ENCODE measurements around the gene SOX6. TPM values are rescaled to one million over a fixed set of nuclear protein-coding genes. Genes with fewer than 3 reads are reported as not detected.

Gene SOX6
- total and polyA plus RNA-seq, 4 donors, result under 0.01 to 11.8 (median 4.8) TPM

DNA sequence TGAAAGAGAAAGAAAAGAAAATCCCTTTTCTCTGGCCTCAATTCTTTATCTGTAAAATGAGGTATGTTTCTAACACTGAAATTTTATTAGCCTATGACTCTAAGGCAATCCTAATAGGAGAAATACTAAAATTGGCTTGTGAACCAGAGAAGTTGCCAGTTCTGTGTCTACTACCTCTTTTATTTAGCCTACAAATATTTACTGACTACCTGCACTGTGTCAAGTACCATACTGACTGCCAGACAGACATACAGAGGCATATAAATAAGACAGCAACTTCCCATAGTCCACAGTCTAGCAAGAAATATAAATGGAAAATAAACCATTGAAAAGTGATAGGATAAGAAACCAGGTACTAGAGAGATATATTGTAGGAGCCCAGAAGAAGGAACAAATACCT is 2.4 kb upstream of the SOX6 start:
- intact Hi-C loops (cut with DNase I), result no loop called here
- DNase-seq, result no peak

DNA sequence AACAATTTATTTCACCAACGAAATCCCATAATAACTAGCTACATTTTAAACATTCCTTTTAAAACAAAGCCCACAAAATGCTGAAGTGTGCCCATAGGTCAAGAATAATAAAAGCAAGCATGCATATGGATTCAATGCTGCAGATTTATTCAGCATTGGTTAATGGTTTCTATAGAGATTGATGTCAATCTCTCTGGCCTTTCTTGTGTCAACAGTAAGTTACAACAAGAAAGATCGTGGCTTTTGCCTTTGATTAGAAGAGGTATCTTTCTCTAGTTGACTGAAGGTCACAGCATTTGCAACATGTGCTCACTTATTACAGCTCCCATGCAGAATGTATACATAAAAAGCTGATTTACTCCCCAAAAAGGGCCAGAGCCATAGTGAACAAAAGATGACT is 1.4 kb upstream of the SOX6 start:
- DNase-seq, result no peak
- Histone ChIP-seq H3K4me3 (ENCODE audit: low read length in 2 of 2) (no peak overlapping the region), H3K27ac (ENCODE audit: low read depth in 1 of 2, low read length in 2 of 2) (no peak overlapping the region), H3K4me1 (ENCODE audit: control insufficient read depth in 1 of 2, insufficient read depth in 2 of 2, low read length in 2 of 2) (peaks cover 0 to 7% of the 10 kb centered on the region in 2 donors), H3K9me3 (ENCODE audit: control insufficient read depth, low read length) (no peaks in the 10 kb centered on the region), H3K27me3 (ENCODE audit: control insufficient read depth in 1 of 2, insufficient read depth in 2 of 2, low read length in 1 of 2) (no peaks in the 10 kb centered on the region), H3K36me3 (ENCODE audit: control insufficient read depth in 1 of 2, insufficient read depth in 2 of 2, low read length in 1 of 2) (no peaks in the 10 kb centered on the region)
- 62% methylated on average over 2 of the region's 2 CpGs for WGBS, 2 donors
- intact Hi-C loops (cut with DNase I), result no loop called here
- no peak for ATAC-seq (ENCODE audit: low FRiP score)

More for the DNA sequence above, 2.4 kb upstream of the SOX6 start:
- no peak overlapping the region for H3K27ac ChIP-seq (ENCODE audit: low read depth in 1 of 2, low read length in 2 of 2)
- H3K9me3 ChIP-seq (ENCODE audit: control insufficient read depth, low read length), result no peaks in the 10 kb centered on the region
- H3K4me1 ChIP-seq (ENCODE audit: control insufficient read depth in 1 of 2, insufficient read depth in 2 of 2, low read length in 2 of 2), result peaks cover 0 to 7% of the 10 kb centered on the region in 2 donors
- ATAC-seq (ENCODE audit: low FRiP score), result no peak
- H3K4me3 ChIP-seq (ENCODE audit: low read length in 2 of 2), result no peak overlapping the region
- H3K27me3 ChIP-seq (ENCODE audit: control insufficient read depth in 1 of 2, insufficient read depth in 2 of 2, low read length in 1 of 2), result no peaks in the 10 kb centered on the region
- no peaks in the 10 kb centered on the region for H3K36me3 ChIP-seq (ENCODE audit: control insufficient read depth in 1 of 2, insufficient read depth in 2 of 2, low read length in 1 of 2)

DNA sequence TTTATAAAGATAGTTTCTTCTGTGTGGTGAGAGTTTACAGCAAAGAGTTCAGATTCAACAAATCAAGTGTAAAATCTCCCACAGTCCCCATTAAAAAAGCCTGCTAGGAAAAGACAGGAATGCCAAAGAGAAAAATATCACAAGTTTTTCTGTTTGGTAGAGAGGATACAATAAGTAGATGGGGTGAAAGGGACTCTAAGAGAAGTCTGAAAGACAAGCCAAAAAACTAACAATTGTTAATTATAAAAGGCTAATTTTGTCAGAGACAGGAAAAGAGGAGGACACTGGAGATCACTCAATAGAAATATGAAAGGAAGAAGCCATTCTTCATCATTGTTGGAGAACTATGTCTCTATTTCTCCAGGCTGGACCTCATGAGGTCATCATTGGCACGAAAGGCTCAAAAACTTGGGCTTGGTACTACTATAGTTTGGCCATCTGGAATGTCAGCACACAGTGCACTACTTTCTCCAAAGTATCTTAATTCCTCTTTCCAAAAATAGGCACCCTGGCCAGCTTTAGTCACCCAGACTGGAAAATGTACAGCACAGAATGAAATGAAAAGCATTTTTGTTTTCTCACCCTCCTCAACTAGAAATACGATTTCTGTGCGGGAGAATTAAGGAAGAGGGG is 531 bp upstream of the SOX6 start:
- Histone ChIP-seq H3K4me3 (ENCODE audit: low read length in 2 of 2) (no peak overlapping the region), H3K27ac (ENCODE audit: low read depth in 1 of 2, low read length in 2 of 2) (peak overlapping the region in 1 of 2 donors; percentile 51), H3K27me3 (ENCODE audit: control insufficient read depth in 1 of 2, insufficient read depth in 2 of 2, low read length in 1 of 2) (no peaks in the 10 kb centered on the region), H3K36me3 (ENCODE audit: control insufficient read depth in 1 of 2, insufficient read depth in 2 of 2, low read length in 1 of 2) (no peaks in the 10 kb centered on the region), H3K9me3 (ENCODE audit: control insufficient read depth, low read length) (no peaks in the 10 kb centered on the region), H3K4me1 (ENCODE audit: control insufficient read depth in 1 of 2, insufficient read depth in 2 of 2, low read length in 2 of 2) (peaks cover 0 to 7% of the 10 kb centered on the region in 2 donors)
- DNase-seq, result peak in 1 of 2 donors; percentile 46
- intact Hi-C loops (cut with DNase I), result no loop called here
- WGBS, 2 donors, result 1 to 8% methylated on average over 3 of the region's 3 CpGs
- peak; percentile 73 for ATAC-seq (ENCODE audit: low FRiP score)

DNA sequence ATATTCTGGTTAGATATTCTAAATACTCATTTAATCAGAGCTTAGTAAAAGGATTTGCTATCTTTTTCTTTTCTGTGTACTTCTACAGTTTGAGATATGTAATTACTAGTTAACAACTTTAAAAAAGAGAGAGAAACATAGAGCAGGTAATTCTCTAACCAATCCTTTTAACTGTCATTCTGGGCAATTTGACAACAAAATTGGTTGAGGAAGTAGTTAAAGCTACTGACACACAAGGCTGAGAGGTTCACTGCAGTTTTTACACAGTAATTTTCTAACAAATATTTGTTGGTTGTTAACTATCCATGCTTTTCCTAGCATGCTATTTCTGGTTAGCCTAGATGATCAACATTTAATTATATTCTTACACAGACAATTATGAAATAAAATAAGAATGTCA is 3.6 kb downstream of the SOX6 start:
- Histone ChIP-seq H3K36me3 (ENCODE audit: control insufficient read depth in 1 of 2, insufficient read depth in 2 of 2, low read length in 1 of 2) (no peaks in the 10 kb centered on the region), H3K27ac (ENCODE audit: low read depth in 1 of 2, low read length in 2 of 2) (no peak overlapping the region), H3K9me3 (ENCODE audit: control insufficient read depth, low read length) (no peaks in the 10 kb centered on the region), H3K4me3 (ENCODE audit: low read length in 2 of 2) (no peak overlapping the region), H3K4me1 (ENCODE audit: control insufficient read depth in 1 of 2, insufficient read depth in 2 of 2, low read length in 2 of 2) (peaks cover 0 to 7% of the 10 kb centered on the region in 2 donors), H3K27me3 (ENCODE audit: control insufficient read depth in 1 of 2, insufficient read depth in 2 of 2, low read length in 1 of 2) (no peaks in the 10 kb centered on the region)
- DNase-seq (no peak), ATAC-seq (ENCODE audit: low FRiP score) (no peak)
- intact Hi-C loops (cut with DNase I), result no loop called here

DNA sequence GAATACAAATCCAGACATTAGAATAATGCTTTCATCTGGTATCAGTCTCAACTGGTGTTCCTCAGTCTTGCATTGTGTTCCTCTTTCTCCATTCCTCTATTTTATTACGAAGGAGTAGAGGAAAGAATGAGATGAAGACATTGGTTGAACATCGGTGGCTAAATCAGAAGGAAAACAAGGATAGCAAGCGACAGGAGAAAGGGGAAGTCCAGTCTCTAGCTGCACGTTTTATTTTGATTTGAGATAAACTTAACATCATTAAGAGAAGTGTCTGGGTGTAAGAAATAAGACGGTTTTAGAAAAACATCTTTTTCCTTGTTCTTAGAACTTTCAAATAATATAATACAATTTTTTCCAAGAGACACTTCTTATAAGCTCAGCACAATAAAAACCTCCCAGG is 6.2 kb downstream of the SOX6 start:
- H3K4me1 ChIP-seq (ENCODE audit: control insufficient read depth in 1 of 2, insufficient read depth in 2 of 2, low read length in 2 of 2), result no peaks in the 10 kb centered on the region
- 75 to 80% methylated on average over 5 of the region's 5 CpGs for WGBS, 2 donors
- H3K27ac ChIP-seq (ENCODE audit: low read depth in 1 of 2, low read length in 2 of 2), result no peak overlapping the region
- DNase-seq, result no peak
- H3K27me3 ChIP-seq (ENCODE audit: control insufficient read depth in 1 of 2, insufficient read depth in 2 of 2, low read length in 1 of 2), result no peaks in the 10 kb centered on the region
- no peak overlapping the region for H3K4me3 ChIP-seq (ENCODE audit: low read length in 2 of 2)
- no peaks in the 10 kb centered on the region for H3K9me3 ChIP-seq (ENCODE audit: control insufficient read depth, low read length)
- intact Hi-C loops (cut with DNase I), result no loop called here
- H3K36me3 ChIP-seq (ENCODE audit: control insufficient read depth in 1 of 2, insufficient read depth in 2 of 2, low read length in 1 of 2), result no peaks in the 10 kb centered on the region
- ATAC-seq (ENCODE audit: low FRiP score), result no peak

DNA sequence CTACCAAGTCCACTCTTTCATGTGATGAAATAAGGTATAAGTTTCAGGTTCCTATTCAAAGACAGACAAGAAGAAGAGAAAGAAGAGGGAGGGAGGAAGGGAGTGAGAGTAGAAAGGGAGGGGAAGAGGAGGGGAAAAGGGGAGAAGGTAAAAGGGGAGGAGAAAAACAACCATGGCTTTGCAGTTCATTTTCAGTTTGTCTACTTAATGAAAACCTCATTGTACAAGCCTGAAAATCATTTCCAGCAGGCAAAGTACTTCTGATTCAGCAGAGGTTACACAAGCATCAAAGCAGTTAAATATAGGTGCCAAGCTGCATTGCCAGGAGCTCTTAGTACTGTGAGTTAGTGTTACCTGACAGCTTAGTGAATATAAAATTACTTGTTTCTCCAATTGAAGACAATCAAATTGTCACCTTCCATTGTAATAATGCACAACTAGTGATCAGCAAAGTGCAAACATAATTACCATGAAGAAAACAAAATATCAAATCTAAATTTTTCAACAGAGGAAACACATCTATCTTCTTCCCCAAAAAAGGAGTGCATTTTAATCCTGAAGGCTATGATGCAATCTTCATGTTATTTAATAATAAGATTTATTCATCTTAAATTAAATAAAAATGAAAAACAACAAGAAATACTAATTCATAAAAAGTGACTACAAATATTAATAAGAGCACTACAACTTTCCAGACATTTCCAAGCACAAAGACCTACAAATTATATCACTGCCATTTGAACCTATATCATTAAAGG is 8.2 kb downstream of the SOX6 start:
- DNase-seq, result no peak
- no peaks in the 10 kb centered on the region for H3K4me1 ChIP-seq (ENCODE audit: control insufficient read depth in 1 of 2, insufficient read depth in 2 of 2, low read length in 2 of 2)
- intact Hi-C loops (cut with DNase I), result no loop called here
- no peak overlapping the region for H3K27ac ChIP-seq (ENCODE audit: low read depth in 1 of 2, low read length in 2 of 2)
- ATAC-seq (ENCODE audit: low FRiP score), result no peak
- no peaks in the 10 kb centered on the region for H3K9me3 ChIP-seq (ENCODE audit: control insufficient read depth, low read length)
- no peaks in the 10 kb centered on the region for H3K36me3 ChIP-seq (ENCODE audit: control insufficient read depth in 1 of 2, insufficient read depth in 2 of 2, low read length in 1 of 2)
- H3K4me3 ChIP-seq (ENCODE audit: low read length in 2 of 2), result no peak overlapping the region
- H3K27me3 ChIP-seq (ENCODE audit: control insufficient read depth in 1 of 2, insufficient read depth in 2 of 2, low read length in 1 of 2), result no peaks in the 10 kb centered on the region

DNA sequence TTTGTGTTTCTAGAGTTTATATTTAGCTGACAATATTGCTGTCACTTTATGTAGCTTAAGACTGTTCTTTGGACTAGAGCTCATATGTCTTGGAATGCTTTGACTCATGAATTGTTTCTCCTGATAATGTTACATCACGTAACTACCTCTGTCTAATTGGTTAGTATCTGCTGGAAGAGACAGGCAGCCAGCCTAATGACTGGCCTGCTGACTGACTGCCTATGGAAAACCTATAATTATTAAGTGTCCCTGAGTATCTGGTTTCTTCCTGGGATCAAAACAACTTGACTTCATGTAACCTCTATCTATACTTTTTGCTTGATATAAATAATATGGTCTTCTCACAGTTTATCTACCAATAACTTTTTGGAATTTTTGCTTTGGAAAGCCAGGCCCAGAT is 9.4 kb downstream of the SOX6 start:
- Histone ChIP-seq H3K27me3 (ENCODE audit: control insufficient read depth in 1 of 2, insufficient read depth in 2 of 2, low read length in 1 of 2) (no peaks in the 10 kb centered on the region), H3K9me3 (ENCODE audit: control insufficient read depth, low read length) (no peaks in the 10 kb centered on the region), H3K4me3 (ENCODE audit: low read length in 2 of 2) (no peak overlapping the region), H3K36me3 (ENCODE audit: control insufficient read depth in 1 of 2, insufficient read depth in 2 of 2, low read length in 1 of 2) (no peaks in the 10 kb centered on the region), H3K27ac (ENCODE audit: low read depth in 1 of 2, low read length in 2 of 2) (no peak overlapping the region), H3K4me1 (ENCODE audit: control insufficient read depth in 1 of 2, insufficient read depth in 2 of 2, low read length in 2 of 2) (no peaks in the 10 kb centered on the region)
- ATAC-seq (ENCODE audit: low FRiP score), result no peak
- no peak for DNase-seq
- intact Hi-C loops (cut with DNase I), result no loop called here
- WGBS, 2 donors, result 68 to 75% methylated on average over 1 of the region's 1 CpG

DNA sequence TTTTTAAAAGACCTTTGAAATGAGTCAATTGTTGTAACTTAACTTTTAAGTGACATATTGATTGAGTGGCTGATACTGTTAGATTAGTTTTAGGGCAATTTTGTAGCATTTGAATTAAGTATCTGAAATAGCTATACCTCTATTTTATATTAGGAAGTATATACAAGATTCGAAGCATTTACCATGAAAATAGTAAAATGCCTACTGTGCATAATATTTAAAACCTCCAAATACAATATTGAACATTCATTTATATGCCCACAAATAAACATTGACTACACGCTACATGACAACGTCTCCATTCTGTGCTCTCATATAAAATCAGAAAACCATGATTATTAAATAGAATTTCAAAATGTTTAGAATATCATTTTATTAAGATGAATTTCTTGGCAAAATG is 14.5 kb downstream of the SOX6 start:
- ATAC-seq (ENCODE audit: low FRiP score) (no peak), DNase-seq (no peak)
- Histone ChIP-seq H3K9me3 (ENCODE audit: control insufficient read depth, low read length) (no peaks in the 10 kb centered on the region), H3K27me3 (ENCODE audit: control insufficient read depth in 1 of 2, insufficient read depth in 2 of 2, low read length in 1 of 2) (no peaks in the 10 kb centered on the region), H3K27ac (ENCODE audit: low read depth in 1 of 2, low read length in 2 of 2) (no peak overlapping the region), H3K36me3 (ENCODE audit: control insufficient read depth in 1 of 2, insufficient read depth in 2 of 2, low read length in 1 of 2) (no peaks in the 10 kb centered on the region), H3K4me1 (ENCODE audit: control insufficient read depth in 1 of 2, insufficient read depth in 2 of 2, low read length in 2 of 2) (no peaks in the 10 kb centered on the region), H3K4me3 (ENCODE audit: low read length in 2 of 2) (no peak overlapping the region)
- WGBS, 2 donors, result 97 to 98% methylated on average over 3 of the region's 3 CpGs
- intact Hi-C loops (cut with DNase I), result no loop called here

DNA sequence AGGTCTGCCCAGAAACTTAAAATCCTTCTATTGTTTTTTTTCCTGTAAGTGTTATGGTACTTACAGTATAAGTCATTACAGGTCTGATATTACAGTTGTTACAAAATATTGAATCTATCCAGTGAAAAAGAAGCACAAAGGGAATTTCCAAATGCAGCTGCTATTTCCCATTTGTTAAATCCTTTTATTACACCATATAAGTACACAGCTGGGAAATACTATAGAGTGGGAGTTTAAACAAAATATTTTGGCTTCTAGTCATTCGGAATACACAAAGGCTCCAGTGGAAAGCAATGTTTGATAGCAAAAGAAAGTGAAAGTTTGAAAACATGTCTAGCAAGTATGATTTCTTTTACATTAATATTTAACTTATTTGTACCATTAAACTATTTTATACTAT is 18.0 kb downstream of the SOX6 start:
- Histone ChIP-seq H3K36me3 (ENCODE audit: control insufficient read depth in 1 of 2, insufficient read depth in 2 of 2, low read length in 1 of 2) (no peaks in the 10 kb centered on the region), H3K27ac (ENCODE audit: low read depth in 1 of 2, low read length in 2 of 2) (no peak overlapping the region), H3K9me3 (ENCODE audit: control insufficient read depth, low read length) (no peaks in the 10 kb centered on the region), H3K4me1 (ENCODE audit: control insufficient read depth in 1 of 2, insufficient read depth in 2 of 2, low read length in 2 of 2) (no peaks in the 10 kb centered on the region), H3K27me3 (ENCODE audit: control insufficient read depth in 1 of 2, insufficient read depth in 2 of 2, low read length in 1 of 2) (no peaks in the 10 kb centered on the region), H3K4me3 (ENCODE audit: low read length in 2 of 2) (no peak overlapping the region)
- WGBS, 2 donors, result 79 to 83% methylated on average over 1 of the region's 1 CpG
- DNase-seq (no peak), ATAC-seq (ENCODE audit: low FRiP score) (no peak)
- intact Hi-C loops (cut with DNase I), result no loop called here
